Daoy (cell line): ENCODE measurements around the gene HMGXB3. TPM values are rescaled to one million over a fixed set of nuclear protein-coding genes. Genes with fewer than 3 reads are reported as not detected.
A peak's percentile ranks its signal among the peaks of the same experiment; 100 is the strongest.

Source experiments
- DNase-seq: peaks from one replicate; pipeline ENCODE4 v3.0.0-alpha.2; 2015; ENCODE audit warnings: low read depth
- total RNA-seq: library from RNA; depleted of rRNA; stranded (reverse); fragments of >200 nt; shearing (Covaris generic); gene quantifications from 2 replicates; pipeline ENCODE4 v1.2.3, GENCODE V29; 2014

Gene HMGXB3
- total RNA-seq, 1 experiment from 2014 or later = 33.2 TPM

- DNase-seq = no peak
These were observed 51.2 kb downstream of the HMGXB3 start for GRCh38 chr5:150051657-150052195.

GRCh38 chr5:150052226-150052955 is 51.9 kb downstream of the HMGXB3 start:
- no peak for DNase-seq

DNA sequence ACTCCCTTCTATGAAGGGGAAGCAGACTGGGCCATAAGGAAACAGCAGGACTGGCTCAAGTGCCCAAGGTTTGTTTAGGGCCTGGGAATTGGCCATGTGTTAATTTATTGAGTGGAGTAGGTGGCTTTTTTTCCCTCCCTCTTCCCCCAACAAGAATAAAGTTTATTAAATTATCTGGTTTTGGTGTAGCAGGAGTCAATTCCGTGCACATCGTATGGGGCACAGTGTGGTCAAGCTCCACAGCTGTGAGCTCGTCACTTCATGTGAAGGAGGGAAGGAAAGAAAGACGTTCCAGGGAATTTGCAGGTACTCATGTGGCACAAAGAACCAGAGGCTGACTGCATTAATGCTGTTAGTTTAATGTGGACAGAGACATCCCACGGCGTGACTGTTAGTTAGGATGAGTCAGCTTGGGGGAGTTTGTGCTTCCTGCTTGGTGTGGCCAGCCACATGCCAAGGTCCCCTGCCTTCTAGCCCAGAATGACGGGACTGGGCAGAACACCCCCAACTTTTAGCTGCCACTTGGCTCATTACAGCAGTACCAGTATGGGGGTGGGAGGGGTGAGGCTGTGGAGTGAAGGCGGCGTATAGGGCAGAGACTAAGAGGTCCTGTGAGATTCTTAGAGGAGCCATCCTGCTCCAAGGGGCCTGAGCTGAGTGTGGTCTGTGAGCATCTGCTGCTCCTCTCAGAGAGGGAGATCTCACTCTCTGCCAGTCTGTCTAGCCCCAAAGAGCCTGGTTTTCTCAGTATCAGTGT is 52.6 kb downstream of the HMGXB3 start:
- peak; percentile 93 for DNase-seq

DNA sequence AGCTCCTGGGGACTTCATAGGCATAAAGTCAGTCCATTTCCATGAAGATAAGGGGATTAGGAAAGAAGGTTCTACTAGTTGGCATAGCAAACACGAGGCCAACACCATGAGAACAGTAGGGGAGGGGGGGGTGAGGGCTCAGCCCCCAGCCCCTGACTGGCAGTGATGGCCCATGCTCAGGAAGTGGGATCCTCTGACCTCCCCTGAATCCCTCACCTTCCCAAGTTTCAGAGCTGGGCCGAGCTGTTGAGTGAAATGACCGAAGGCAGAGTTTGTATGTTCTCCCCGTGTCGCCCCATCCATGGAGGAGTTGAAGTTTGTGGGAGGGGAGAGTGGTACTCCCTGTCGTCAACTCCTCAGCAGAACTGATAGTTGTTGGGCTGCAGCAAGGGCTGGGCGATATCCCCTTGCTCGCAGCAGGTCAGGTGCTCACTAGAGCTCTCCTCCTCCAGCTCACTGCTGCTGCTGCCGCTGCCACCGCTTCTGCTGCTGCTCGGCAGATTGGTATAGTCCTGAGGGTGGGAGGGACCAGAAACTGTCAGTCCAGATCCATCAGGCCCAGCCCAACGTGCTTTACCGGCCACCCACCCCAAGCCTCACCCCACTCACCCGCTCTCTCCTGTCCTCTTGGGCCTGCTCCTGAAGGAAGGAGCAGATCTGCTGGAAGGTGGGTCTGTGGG is 53.3 kb downstream of the HMGXB3 start:
- DNase-seq = no peak

GRCh38 chr5:150054569-150054968 is 54.0 kb downstream of the HMGXB3 start:
- no peak for DNase-seq

DNA sequence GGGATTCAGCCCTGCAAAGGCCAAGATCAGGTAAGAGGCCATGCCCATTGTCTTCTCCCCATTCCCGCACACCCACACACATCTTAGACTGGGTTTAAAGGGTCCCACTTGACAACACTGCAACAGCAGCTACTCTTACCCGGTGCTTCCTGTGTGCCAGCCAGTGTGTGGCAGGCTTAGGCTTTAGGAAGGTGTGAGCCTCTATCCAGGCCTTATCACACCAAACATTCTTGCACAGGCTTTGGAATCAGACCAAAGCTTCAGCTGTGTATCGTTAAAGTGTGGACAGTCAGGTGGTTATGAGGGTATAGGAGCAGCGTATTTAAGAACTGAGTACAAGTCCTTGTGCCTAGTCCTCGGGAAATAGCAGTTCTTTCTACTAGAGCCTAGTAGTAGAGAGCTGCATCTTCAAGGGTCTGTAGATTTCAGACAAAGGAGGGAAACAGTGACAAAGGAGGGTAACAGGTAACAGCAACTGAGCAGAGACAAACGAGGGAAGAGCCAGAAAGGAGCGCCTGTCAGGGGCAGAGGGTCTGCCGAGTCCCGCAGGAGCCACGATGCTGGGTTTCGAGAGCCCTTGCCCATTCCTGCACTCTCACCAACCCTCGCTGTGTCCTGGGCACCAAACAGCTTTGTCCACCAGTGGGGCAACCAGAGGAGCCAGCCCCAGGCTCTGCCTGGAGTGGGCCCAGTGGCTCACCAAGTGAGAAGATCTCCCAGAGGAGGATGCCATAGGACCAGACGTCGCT is 55.0 kb downstream of the HMGXB3 start:
- DNase-seq = no peak

DNA sequence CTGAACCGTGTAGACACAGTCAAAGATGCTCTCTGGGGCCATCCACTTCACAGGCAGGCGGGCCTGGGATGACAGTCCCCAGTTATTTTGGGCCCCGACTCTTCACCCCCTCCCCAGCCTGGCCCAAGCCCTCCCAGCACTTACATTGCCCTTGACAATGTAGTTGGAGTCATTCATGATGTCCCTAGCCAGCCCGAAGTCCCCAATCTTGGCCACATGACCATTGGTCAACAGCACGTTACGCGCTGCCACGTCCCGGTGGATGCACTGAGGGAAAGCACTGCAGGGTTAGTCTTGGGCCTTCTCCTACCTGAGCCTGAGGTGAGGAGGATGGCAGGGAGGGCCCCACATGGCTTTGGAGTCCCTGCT is 55.5 kb downstream of the HMGXB3 start:
- no peak for DNase-seq

DNA sequence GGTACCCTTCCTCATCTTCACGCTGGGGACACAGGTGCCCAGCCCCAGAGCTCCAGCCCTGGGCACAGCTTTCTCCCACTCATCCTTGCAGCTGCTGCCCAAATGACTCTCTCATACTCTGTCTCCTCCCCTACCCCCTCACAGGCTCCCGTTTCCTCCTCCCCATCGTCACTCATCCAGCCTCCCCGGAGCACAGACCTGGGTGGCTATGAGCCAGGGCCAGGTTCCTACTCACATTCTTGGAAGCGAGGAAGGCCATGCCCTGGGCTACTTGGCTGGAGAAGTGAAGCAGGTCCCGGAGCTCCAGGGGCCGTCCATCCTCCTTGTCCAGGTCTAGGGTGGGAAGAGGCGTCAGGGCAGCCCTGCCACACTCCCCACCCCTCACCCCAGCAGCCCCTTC is 56.5 kb downstream of the HMGXB3 start:
- no peak for DNase-seq

DNA sequence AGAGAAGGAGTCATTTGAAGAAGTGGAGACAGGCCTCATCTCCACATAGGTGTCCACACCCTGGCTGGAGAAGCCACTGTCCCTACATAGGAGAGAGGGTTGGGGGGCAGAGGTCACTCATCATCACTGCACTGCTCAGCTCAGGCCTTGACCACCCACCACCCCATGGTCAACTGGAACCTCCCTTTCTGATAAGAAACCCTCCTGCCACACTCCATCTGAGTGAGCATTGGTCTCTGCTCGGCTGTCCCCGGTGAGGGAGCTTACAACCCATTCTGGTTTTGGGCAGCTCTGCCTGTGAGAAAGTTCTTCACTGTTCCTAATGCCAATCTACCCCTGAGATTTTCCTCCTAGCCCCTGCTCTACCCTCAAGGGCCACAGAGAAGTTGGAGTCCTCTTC is 57.0 kb downstream of the HMGXB3 start:
- no peak for DNase-seq

GRCh38 chr5:150057996-150058395 is 57.5 kb downstream of the HMGXB3 start:
- DNase-seq = no peak

GRCh38 chr5:150058480-150059126 is 58.1 kb downstream of the HMGXB3 start:
- DNase-seq = peak; percentile 92

DNA sequence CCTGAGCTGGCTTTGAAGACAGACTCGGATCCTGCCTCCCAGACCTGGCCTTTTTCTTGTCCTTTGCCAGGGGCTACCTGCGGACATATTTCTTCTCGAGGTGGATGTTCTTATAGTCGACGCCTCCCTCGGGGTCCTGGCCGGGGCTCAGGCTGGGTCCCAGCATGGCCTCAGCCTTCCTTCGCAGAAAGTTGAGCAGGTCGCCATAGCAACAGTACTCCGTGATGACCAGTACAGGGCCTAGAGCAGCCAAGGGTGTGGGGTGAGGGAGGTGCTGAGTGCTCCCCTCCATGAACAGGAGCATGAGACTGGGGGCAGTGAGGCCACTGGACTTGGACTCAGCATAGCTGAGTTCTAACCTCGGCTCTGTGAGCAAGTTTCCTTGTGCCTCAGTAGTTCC is 59.1 kb downstream of the HMGXB3 start:
- DNase-seq = no peak

GRCh38 chr5:150060471-150060870 is 59.9 kb downstream of the HMGXB3 start:
- DNase-seq = no peak

- DNase-seq = no peak
These were observed 61.0 kb downstream of the HMGXB3 start for GRCh38 chr5:150061538-150061995.

DNA sequence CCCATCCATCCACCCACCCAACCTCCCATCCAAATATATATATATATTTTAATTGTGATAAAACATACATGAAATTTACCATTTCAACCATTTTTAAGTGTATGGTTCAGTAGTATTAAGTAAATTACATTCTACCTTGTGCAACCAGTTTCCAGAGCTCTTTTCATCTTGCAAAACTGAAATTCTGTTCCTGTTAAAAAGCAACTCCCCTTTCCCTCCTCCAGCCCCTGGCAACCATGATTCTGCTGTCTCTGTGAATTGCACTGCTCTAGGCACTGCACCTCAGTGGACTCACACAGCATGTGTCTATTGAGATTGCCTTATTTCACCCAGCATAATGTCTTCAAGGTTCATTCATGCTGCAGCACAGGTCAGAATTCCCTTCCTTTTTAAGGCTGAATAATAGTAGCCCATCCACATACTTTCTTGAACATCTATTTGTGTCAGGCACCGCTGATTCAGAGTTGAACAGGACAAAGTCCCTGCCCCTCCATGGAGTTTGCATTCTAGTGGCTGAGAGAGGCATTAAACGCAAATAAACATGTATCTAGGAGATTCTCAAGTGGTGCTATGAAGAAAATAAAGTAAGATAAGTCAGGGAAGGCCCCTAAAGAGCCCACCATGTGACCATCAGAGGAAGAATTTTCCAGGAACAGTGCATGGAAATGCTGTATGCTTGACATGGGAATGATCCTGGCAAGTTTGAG is 61.8 kb downstream of the HMGXB3 start:
- DNase-seq = no peak

DNA sequence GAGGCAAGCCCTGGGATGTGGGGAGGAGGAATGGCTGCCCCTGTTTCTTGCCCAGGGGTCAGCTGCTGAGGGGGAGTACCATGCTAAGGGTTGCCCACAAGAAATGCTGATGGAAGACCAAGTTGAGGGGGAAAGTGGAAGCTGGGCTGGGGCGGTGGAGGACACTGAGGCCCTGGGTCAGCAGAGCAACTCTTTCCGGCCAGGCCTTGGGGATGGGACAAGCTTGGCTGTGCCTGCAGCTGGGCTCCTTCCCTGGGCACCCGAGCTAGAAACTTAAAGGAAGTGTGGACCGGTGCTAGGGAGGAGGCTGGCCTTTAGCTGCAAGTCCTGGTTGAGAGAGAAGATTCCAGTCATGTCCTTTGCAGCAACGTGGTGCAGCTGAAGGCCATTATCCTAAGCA is 63.1 kb downstream of the HMGXB3 start:
- DNase-seq = no peak

GRCh38 chr5:150064681-150065220 is 64.2 kb downstream of the HMGXB3 start:
- DNase-seq = no peak

GRCh38 chr5:150065346-150065745 is 64.8 kb downstream of the HMGXB3 start:
- DNase-seq = peak; percentile 70

DNA sequence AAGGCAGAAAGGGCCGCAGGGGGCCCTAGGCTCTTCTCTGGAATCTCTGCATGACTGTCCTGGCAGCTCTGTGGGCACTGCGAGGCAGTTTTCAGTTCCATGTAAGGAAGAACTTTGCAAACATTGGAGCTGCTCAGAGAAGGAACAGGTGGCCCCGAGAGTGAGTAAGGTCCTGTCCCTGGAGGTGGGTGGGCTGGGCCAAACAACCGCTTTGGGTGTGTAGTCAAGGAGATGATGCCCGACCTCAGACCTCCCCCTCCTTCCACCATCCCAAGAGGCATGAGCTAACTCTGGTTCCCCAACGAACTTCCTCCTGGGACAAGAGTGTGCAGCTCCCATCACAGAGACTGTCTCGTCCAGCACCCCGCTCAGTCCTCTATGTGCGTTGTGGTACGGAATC is 65.3 kb downstream of the HMGXB3 start:
- DNase-seq = peak; percentile 87

- DNase-seq = no peak
These were observed 65.9 kb downstream of the HMGXB3 start for GRCh38 chr5:150066436-150066835.
